GM21528 (cell line): ENCODE measurements around the gene ZP3.
"Not testable (repeated sequence)": the region's sequence is repeated elsewhere in the genome, so short reads cannot be mapped to it uniquely, and the experiment has no call there.

Experiments
- ATAC-seq: cut with Tn5 transposase; IDR thresholded peaks from one replicate; pipeline ENCODE4 v1.9.1; 2021; ENCODE audit warnings: mild to moderate bottlenecking, moderate library complexity; ENCODE audit not compliant: unreplicated experiment, low FRiP score

The ZP3 gene

GRCh38 chr7:76403780-76404494 lies 20.8 kb upstream of the ZP3 start:
- no peak for ATAC-seq

- ATAC-seq: no peak
Measured at GRCh38 chr7:76405738-76406137, 19.0 kb upstream of the ZP3 start.

- no peak for ATAC-seq
Measured at GRCh38 chr7:76407718-76408117, 17.0 kb upstream of the ZP3 start.

- ATAC-seq: no peak
Measured at GRCh38 chr7:76408121-76408560, 16.6 kb upstream of the ZP3 start.

- no peak for ATAC-seq
Measured at GRCh38 chr7:76409537-76409936, 15.2 kb upstream of the ZP3 start, which contains the start of gene SSC4D. Gene SSC4D (minus strand): TSS chr7:76409697. CDS start chr7:76404439, 5,258 bp downstream.

GRCh38 chr7:76411626-76412025 lies 13.1 kb upstream of the ZP3 start:
- no peak for ATAC-seq

- ATAC-seq: no peak
Measured at GRCh38 chr7:76412249-76412648, 12.5 kb upstream of the ZP3 start.

GRCh38 chr7:76417654-76418310 lies 7.0 kb upstream of the ZP3 start:
- ATAC-seq: not testable (repeated sequence)

GRCh38 chr7:76421097-76421496 lies 3.7 kb upstream of the ZP3 start:
- not testable (repeated sequence) for ATAC-seq

- ATAC-seq: no peak
Measured at GRCh38 chr7:76423666-76424412, 911 bp upstream of the ZP3 start.

- ATAC-seq: no peak
Measured at GRCh38 chr7:76425156-76425555, 406 bp downstream of the ZP3 start.

- not testable (repeated sequence) for ATAC-seq
Measured at GRCh38 chr7:76425558-76425957, 808 bp downstream of the ZP3 start.

- no peak for ATAC-seq
Measured at GRCh38 chr7:76426246-76426645, 1.5 kb downstream of the ZP3 start.

- no peak for ATAC-seq
Measured at GRCh38 chr7:76427635-76428034, 2.9 kb downstream of the ZP3 start.

GRCh38 chr7:76428149-76428823 lies 3.5 kb downstream of the ZP3 start:
- ATAC-seq: no peak

GRCh38 chr7:76428868-76429805 lies 4.4 kb downstream of the ZP3 start:
- no peak for ATAC-seq

GRCh38 chr7:76430211-76430610 lies 5.5 kb downstream of the ZP3 start:
- ATAC-seq: no peak

- ATAC-seq: no peak
Measured at GRCh38 chr7:76430836-76431235, 6.1 kb downstream of the ZP3 start.

GRCh38 chr7:76437873-76438272 lies 13.1 kb downstream of the ZP3 start:
- not testable (repeated sequence) for ATAC-seq
